Naive thymus-derived CD4-positive, alpha-beta T cell (primary cell): ENCODE data around the gene HDAC4. TPM values are rescaled to one million over a fixed set of nuclear protein-coding genes. Genes with fewer than 3 reads are reported as not detected.

Experiments
- ATAC-seq: fragments of 150-1000 bp; cut with Tn5 transposase; 2 replicates; pipeline ENCODE4 v1.10.0; 2021; ENCODE audit warnings: mild to moderate bottlenecking, moderate library complexity
- CTCF ChIA-PET: fragments of 350-600 bp; sonication (Branson Sonifier 250); formaldehyde crosslinking; loops from one replicate; lab custom pipeline; 2021; ENCODE audit warnings: antibody characterized with exemption; lab: Charles Lee
- POLR2A ChIA-PET: fragments of 350-600 bp; sonication (Branson Sonifier 250); formaldehyde crosslinking; loops from one replicate; lab custom pipeline; 2021; ENCODE audit warnings: antibody characterized with exemption, inconsistent platforms; lab: Charles Lee
- DNase-seq, 9 donors: peaks; one replicate each; pipeline versions ENCODE4 v3.0.0 to v3.0.0-alpha.2; 2020 to 2022; ENCODE audit warnings: mixed read lengths in 1 of 9
- H3K27ac ChIP-seq: one replicate; pipeline ENCODE4 v1.7.0; 2013; ENCODE audit warnings: mild to moderate bottlenecking, low read depth, low read length, moderate library complexity
- H3K27me3 ChIP-seq, 2 donors: one replicate each; pipeline ENCODE4 v1.7.0; 2013; ENCODE audit warnings: low read length in 2 of 2, mild to moderate bottlenecking in 2 of 2, moderate library complexity in 2 of 2; ENCODE audit not compliant: control insufficient read depth in 2 of 2, insufficient read depth in 2 of 2
- H3K36me3 ChIP-seq, 3 experiments: 1 replicate in 2 of 3; 2 replicates in 1 of 3; pipeline ENCODE4 v1.7.0; 2013; ENCODE audit warnings: low read length in 3 of 3, mild to moderate bottlenecking in 3 of 3, moderate library complexity in 1 of 3; ENCODE audit not compliant: insufficient read depth in 3 of 3, control insufficient read depth in 2 of 3
- H3K4me1 ChIP-seq, 2 donors: one replicate each; pipeline ENCODE4 v1.7.0; 2013; ENCODE audit warnings: low read length in 2 of 2, mild to moderate bottlenecking in 2 of 2, moderate library complexity in 1 of 2; ENCODE audit not compliant: control insufficient read depth in 2 of 2, insufficient read depth in 2 of 2
- H3K4me3 ChIP-seq: 2 replicates; pipeline ENCODE4 v1.7.0; 2013; ENCODE audit warnings: mild to moderate bottlenecking, low read length
- H3K9me3 ChIP-seq, 3 experiments: 1 replicate in 2 of 3; 2 replicates in 1 of 3; pipeline ENCODE4 v1.7.0; 2013; ENCODE audit warnings: low read length in 3 of 3; ENCODE audit not compliant: control insufficient read depth in 2 of 3
- H3K27ac Mint-ChIP-seq, 9 donors: one replicate each; pipeline ENCODE4 v1.8.0; 2020 to 2022; ENCODE audit warnings: mixed read lengths in 9 of 9, mild to moderate bottlenecking in 8 of 9, moderate library complexity in 5 of 9, inconsistent platforms in 2 of 9
- H3K27me3 Mint-ChIP-seq, 5 donors: one replicate each; pipeline ENCODE4 v1.8.0; 2021 to 2022; ENCODE audit warnings: mixed read lengths in 5 of 5, mild to moderate bottlenecking in 1 of 5
- H3K36me3 Mint-ChIP-seq, 5 donors: one replicate each; pipeline ENCODE4 v1.8.0; 2020 to 2022; ENCODE audit warnings: mixed read lengths in 5 of 5, mild to moderate bottlenecking in 3 of 5, inconsistent platforms in 1 of 5
- H3K4me1 Mint-ChIP-seq, 7 donors: one replicate each; pipeline ENCODE4 v1.8.0; 2020 to 2022; ENCODE audit warnings: mixed read lengths in 7 of 7, mild to moderate bottlenecking in 3 of 7, inconsistent platforms in 1 of 7
- H3K4me3 Mint-ChIP-seq, 10 donors: one replicate each; pipeline ENCODE4 v1.8.0; 2020 to 2022; ENCODE audit warnings: mild to moderate bottlenecking in 10 of 10, mixed read lengths in 10 of 10, moderate library complexity in 6 of 10, inconsistent platforms in 2 of 10
- H3K9me3 Mint-ChIP-seq, 11 donors: one replicate each; pipeline ENCODE4 v1.8.0; 2020 to 2022; ENCODE audit warnings: mixed read lengths in 11 of 11, mild to moderate bottlenecking in 4 of 11, inconsistent platforms in 1 of 11, moderate library complexity in 1 of 11
- intact Hi-C, 2 donors: fragments of 100-400 bp; cut with micrococcal nuclease; formaldehyde crosslinking; loops; one replicate each; pipeline ENCODE4 v1.15.1; 2023
- polyA plus RNA-seq, 2 donors: library from polyadenylated mRNA; unstranded; fragments of 300-500 nt; fragmentation: Illumina TruSeq; gene quantifications; one replicate each; pipeline ENCODE4 v1.2.3, GENCODE V29; 2021
- total RNA-seq, 6 experiments: library from RNA in 5 of 6; stranded (reverse) in 5 of 6; gene quantifications; 1 replicate in 5 of 6; 2 replicates in 1 of 6; pipeline ENCODE4 v1.2.3 and lab custom pipeline; 2021 to 2026

The HDAC4 gene
- total and polyA plus RNA-seq, 7 experiments from 2014 or later, result 7.4 to 101 (median 55.3) TPM

DNA sequence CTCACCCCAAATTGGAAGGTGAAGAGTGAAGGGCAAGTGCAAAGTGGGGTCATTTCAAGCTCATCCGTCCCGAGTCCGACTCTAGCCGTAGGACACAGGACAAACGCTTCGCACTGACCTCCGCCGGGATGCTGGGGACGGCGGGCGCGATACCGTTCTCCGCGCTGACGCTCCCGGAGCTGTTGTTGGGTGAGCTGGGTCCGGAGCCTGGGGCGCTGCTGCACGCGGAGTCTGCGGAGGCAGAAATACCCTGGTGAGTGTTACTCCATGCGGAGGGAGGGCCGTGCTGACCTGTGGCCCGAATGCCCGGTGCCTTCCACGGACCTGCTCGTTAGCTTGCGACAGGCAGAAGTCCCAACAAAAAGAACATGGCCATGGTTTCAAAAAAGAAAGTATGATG is 261.3 kb downstream of the HDAC4 start:
- no peak for DNase-seq
- Mint-ChIP-seq H3K27ac (no peak overlapping the region), H3K36me3 (peaks cover 16 to 78% (median 50%) of the 10 kb centered on the region in 5 donors), H3K4me1 (peaks cover 0 to 10% (median 4%) of the 10 kb centered on the region in 7 donors), H3K9me3 (peaks cover 0 to 3% (median 0%) of the 10 kb centered on the region in 11 donors), H3K27me3 (no peaks in the 10 kb centered on the region), H3K4me3 (no peak overlapping the region)
- no peak overlapping the region for H3K27ac ChIP-seq
- no peaks in the 10 kb centered on the region for H3K9me3 ChIP-seq
- CTCF ChIA-PET, result interaction anchor here (1.0 kb wide), 1 partner anchor 128 kb away, joined by 4 read pairs; no protein-coding TSS in a partner anchor
- no peak overlapping the region for H3K4me3 ChIP-seq
- H3K36me3 ChIP-seq, result peaks cover 0 to 94% (median 12%) of the 10 kb centered on the region in 3 experiments
- ATAC-seq, result no peak
- POLR2A ChIA-PET, result no interaction called here
- H3K27me3 ChIP-seq, result no peaks in the 10 kb centered on the region
- peaks cover 0 to 8% of the 10 kb centered on the region in 2 donors for H3K4me1 ChIP-seq
- intact Hi-C loops, result no loop called here

DNA sequence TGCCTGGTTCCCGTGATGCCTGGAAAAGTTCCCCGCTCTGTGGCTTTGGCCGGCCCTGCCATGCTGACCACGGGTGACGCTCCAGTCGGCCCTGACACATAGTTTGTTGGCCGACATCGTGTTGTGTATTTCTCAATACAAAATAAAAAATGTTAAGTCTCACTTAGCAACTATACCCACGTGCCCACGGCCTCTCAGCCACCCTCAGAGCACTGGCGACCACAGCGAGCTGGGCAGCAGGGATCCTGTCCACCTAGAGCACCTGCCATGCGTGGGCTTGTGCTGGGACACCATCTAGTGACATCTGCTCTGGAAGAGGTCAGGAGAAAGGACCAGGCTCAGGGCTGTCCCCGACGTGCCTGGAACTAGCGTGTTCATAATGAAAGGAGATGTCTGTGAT is 261.7 kb downstream of the HDAC4 start:
- no peaks in the 10 kb centered on the region for H3K9me3 ChIP-seq
- H3K4me3 Mint-ChIP-seq, result no peak overlapping the region
- H3K9me3 Mint-ChIP-seq, result peaks cover 0 to 3% (median 0%) of the 10 kb centered on the region in 11 donors
- H3K27me3 Mint-ChIP-seq, result no peaks in the 10 kb centered on the region
- ChIA-PET CTCF (interaction anchor here (0.6 to 1.3 kb wide), 2 partner anchors 128 to 638 kb away, joined by 3 read pairs; no protein-coding TSS in a partner anchor), POLR2A (no interaction called here)
- intact Hi-C loops, result no loop called here
- peaks cover 16 to 80% (median 51%) of the 10 kb centered on the region in 5 donors for H3K36me3 Mint-ChIP-seq
- H3K4me1 ChIP-seq, result peaks cover 0 to 8% of the 10 kb centered on the region in 2 donors
- no peaks in the 10 kb centered on the region for H3K27me3 ChIP-seq
- H3K36me3 ChIP-seq, result peaks cover 0 to 94% (median 12%) of the 10 kb centered on the region in 3 experiments
- H3K4me1 Mint-ChIP-seq, result peaks cover 0 to 9% (median 4%) of the 10 kb centered on the region in 7 donors
- ATAC-seq (no peak), DNase-seq (no peak)
- H3K27ac ChIP-seq, result no peak overlapping the region
- no peak overlapping the region for H3K27ac Mint-ChIP-seq
- H3K4me3 ChIP-seq, result no peak overlapping the region

DNA sequence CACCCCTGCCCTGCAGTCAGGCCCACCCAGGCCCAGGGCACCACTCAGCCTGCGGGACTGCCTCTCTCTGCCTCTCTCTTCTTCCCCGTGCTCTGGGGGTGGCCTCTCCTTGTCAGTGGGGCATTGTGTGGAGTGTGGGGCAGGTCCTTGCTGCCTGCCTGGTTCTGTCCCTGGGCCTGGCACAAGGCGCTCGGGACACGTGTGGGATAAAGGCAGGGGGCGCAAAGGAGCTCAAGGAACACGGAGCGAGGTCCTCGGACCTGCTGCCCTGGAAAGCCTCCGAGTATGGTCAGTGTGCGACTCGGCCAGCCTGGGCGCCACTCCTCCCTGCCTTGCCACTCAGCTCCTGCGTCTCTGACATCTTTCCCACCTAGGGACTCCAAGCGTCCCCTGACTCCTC is 262.2 kb downstream of the HDAC4 start:
- peaks cover 16 to 80% (median 54%) of the 10 kb centered on the region in 5 donors for H3K36me3 Mint-ChIP-seq
- CTCF ChIA-PET, result interaction anchor here (0.6 to 1.3 kb wide), 2 partner anchors 129 to 638 kb away, joined by 3 read pairs; no protein-coding TSS in a partner anchor
- H3K27ac ChIP-seq, result no peak overlapping the region

DNA sequence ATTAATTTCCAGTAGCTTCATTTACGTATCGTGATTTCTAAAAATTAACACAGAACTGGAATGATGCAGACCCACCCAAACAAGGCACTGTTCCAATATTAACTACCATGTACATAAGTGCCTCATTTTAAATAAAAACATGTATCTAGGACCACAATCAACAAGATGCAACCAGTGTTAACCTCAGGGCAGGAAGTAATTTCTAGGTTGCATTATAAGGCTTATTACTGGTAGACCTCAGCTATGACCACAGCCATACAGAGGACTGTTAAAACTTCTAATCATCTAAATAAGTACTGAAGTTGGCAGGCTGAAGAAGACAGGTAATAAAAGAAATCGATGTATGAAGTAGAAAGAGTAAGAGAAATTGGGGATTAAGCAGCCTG is 262.9 kb downstream of the HDAC4 start:
- ChIA-PET POLR2A (no interaction called here), CTCF (interaction anchor here (1.3 kb wide), 1 partner anchor 129 kb away, joined by 3 read pairs; no protein-coding TSS in a partner anchor)
- peaks cover 0 to 94% (median 12%) of the 10 kb centered on the region in 3 experiments for H3K36me3 ChIP-seq
- DNase-seq, result no peak
- H3K9me3 ChIP-seq, result no peaks in the 10 kb centered on the region
- H3K27me3 Mint-ChIP-seq, result no peaks in the 10 kb centered on the region
- H3K27ac ChIP-seq, result no peak overlapping the region
- peaks cover 0 to 6% (median 3%) of the 10 kb centered on the region in 7 donors for H3K4me1 Mint-ChIP-seq
- H3K4me1 ChIP-seq, result peaks cover 0 to 8% of the 10 kb centered on the region in 2 donors
- H3K27me3 ChIP-seq, result no peaks in the 10 kb centered on the region
- H3K9me3 Mint-ChIP-seq, result peaks cover 0 to 3% (median 0%) of the 10 kb centered on the region in 11 donors
- peak overlapping the region in 3 of 9 donors; percentile 9 to 46 (median 43) for H3K27ac Mint-ChIP-seq
- ATAC-seq, result peak; percentile 58
- intact Hi-C loops, result no loop called here
- no peak overlapping the region for H3K4me3 Mint-ChIP-seq
- no peak overlapping the region for H3K4me3 ChIP-seq
- H3K36me3 Mint-ChIP-seq, result peaks cover 18 to 79% (median 53%) of the 10 kb centered on the region in 5 donors

More for the DNA sequence above, 262.2 kb downstream of the HDAC4 start:
- ATAC-seq, result no peak
- H3K4me1 ChIP-seq, result peaks cover 0 to 8% of the 10 kb centered on the region in 2 donors
- peaks cover 0 to 3% (median 0%) of the 10 kb centered on the region in 11 donors for H3K9me3 Mint-ChIP-seq
- H3K4me3 Mint-ChIP-seq, result no peak overlapping the region
- no peaks in the 10 kb centered on the region for H3K27me3 Mint-ChIP-seq
- no peak for DNase-seq
- no peaks in the 10 kb centered on the region for H3K9me3 ChIP-seq
- H3K27me3 ChIP-seq, result no peaks in the 10 kb centered on the region
- H3K4me3 ChIP-seq, result no peak overlapping the region
- POLR2A ChIA-PET, result no interaction called here
- H3K4me1 Mint-ChIP-seq, result peaks cover 0 to 6% (median 3%) of the 10 kb centered on the region in 7 donors
- intact Hi-C loops, result no loop called here
- peak overlapping the region in 2 of 9 donors; percentile 23 to 33 for H3K27ac Mint-ChIP-seq
- H3K36me3 ChIP-seq, result peaks cover 0 to 94% (median 12%) of the 10 kb centered on the region in 3 experiments

DNA sequence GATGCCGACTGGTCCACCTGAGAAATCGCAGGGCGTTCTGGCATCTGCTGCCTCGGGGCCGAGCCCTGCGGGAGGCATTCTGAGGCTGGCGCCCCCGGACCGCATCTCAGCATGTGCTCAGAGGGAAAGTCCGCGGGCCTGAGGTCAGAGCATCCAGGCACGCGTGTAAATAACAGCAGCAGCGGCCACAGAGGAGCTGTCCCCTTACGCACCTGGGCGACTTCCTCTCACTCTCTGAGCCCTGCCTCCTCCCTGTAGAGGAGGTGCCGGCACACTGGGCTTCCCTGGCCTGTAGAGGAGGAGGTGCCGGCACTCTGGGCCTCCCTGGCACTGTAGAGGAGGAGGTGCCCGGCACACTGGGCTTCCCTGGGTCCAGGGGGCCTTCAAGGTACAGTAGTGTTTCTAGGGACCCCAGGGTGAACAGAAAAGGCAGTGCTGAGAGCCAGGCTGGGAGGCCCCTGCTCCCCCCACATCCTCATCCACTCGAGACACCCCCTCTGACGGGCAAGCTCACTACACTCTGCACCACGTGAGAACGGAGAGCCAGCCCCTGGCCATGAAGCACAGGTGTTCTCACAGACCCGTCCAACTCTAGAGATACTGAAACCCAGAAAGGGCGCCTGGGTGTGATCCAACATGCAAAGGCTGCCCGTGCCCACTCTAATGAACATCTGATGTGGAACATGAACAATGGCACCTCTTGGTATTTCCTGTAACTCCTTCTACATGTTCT is 263.5 kb downstream of the HDAC4 start:
- Mint-ChIP-seq H3K4me3 (no peak overlapping the region), H3K27me3 (no peaks in the 10 kb centered on the region), H3K27ac (peak overlapping the region in 2 of 9 donors; percentile 43 to 46), H3K4me1 (peaks cover 0 to 6% (median 3%) of the 10 kb centered on the region in 7 donors), H3K9me3 (peaks cover 0 to 3% (median 0%) of the 10 kb centered on the region in 11 donors), H3K36me3 (peaks cover 24 to 83% (median 52%) of the 10 kb centered on the region in 5 donors)
- no peak overlapping the region for H3K27ac ChIP-seq
- H3K9me3 ChIP-seq, result no peaks in the 10 kb centered on the region
- POLR2A ChIA-PET, result no interaction called here
- ATAC-seq, result peak; percentile 21
- peaks cover 0 to 8% of the 10 kb centered on the region in 2 donors for H3K4me1 ChIP-seq
- H3K36me3 ChIP-seq, result peaks cover 0 to 94% (median 12%) of the 10 kb centered on the region in 3 experiments
- DNase-seq, result no peak
- CTCF ChIA-PET, result no interaction called here
- no peaks in the 10 kb centered on the region for H3K27me3 ChIP-seq
- no peak overlapping the region for H3K4me3 ChIP-seq
- intact Hi-C loops, result no loop called here

DNA sequence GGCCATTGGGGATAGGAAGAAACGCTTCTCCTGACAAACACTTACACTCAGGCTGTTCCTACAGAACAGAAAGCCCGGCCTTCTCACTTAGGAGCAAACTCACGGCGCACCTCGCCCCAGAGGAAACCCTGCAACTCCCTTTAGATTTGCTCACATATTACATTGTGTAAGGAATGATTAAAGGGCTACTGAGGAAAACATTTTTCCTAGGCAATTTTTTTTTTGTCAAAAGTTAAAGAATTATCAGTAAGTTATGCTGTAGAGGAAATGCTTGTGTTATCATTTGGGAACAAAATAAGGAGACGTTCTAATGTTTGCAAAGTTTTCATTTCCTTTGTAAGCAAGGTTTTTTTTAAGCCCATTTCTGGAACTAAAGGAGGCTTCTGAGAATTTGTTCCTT is 264.1 kb downstream of the HDAC4 start:
- Mint-ChIP-seq H3K4me1 (peaks cover 0 to 6% (median 1%) of the 10 kb centered on the region in 7 donors), H3K4me3 (no peak overlapping the region), H3K27me3 (no peaks in the 10 kb centered on the region), H3K27ac (peak overlapping the region in 1 of 9 donors; percentile 38), H3K9me3 (peaks cover 0 to 3% (median 0%) of the 10 kb centered on the region in 11 donors), H3K36me3 (peaks cover 24 to 81% (median 48%) of the 10 kb centered on the region in 5 donors)
- DNase-seq (no peak), ATAC-seq (no peak)
- H3K36me3 ChIP-seq, result peaks cover 0 to 94% (median 12%) of the 10 kb centered on the region in 3 experiments
- no peaks in the 10 kb centered on the region for H3K27me3 ChIP-seq
- H3K4me1 ChIP-seq, result peaks cover 0 to 8% of the 10 kb centered on the region in 2 donors
- H3K27ac ChIP-seq, result no peak overlapping the region
- POLR2A ChIA-PET, result no interaction called here
- intact Hi-C loops, result no loop called here
- CTCF ChIA-PET, result no interaction called here
- no peaks in the 10 kb centered on the region for H3K9me3 ChIP-seq
- H3K4me3 ChIP-seq, result no peak overlapping the region
